GM19324 (cell line): ENCODE results near the gene CPNE2.

ENCODE experiments used
- ATAC-seq: cut with Tn5 transposase; IDR thresholded peaks from one replicate; pipeline ENCODE4 v1.9.1; 2021; ENCODE audit warnings: mild to moderate bottlenecking, moderate library complexity; ENCODE audit not compliant: unreplicated experiment, low FRiP score

CPNE2 gene

GRCh38 chr16:57159447-57159846 is 67.1 kb downstream of the CPNE2 start:
- no peak for ATAC-seq

GRCh38 chr16:57163842-57164241 is 71.5 kb downstream of the CPNE2 start:
- ATAC-seq, result no peak

DNA sequence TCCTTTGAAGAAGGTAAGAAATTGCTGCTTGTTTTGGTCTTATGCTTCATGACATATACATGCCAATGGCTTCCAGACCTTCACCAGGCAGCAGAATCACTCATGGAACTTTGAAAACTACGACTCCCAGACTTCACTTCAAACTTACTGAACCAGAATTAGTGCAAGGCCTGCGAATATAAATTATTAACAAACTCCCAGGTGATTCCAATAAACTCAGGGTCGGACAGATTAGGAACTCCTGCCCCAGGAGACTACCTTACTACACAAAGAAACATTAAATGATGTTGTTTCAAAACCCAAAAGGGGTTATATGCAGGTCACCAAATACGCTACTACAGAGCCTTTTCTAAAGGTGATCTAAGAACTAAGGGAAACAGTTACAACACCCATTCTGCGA is 73.1 kb downstream of the CPNE2 start:
- ATAC-seq, result no peak

- ATAC-seq, result no peak
Observed at GRCh38 chr16:57165938-57166337, 73.6 kb downstream of the CPNE2 start.

DNA sequence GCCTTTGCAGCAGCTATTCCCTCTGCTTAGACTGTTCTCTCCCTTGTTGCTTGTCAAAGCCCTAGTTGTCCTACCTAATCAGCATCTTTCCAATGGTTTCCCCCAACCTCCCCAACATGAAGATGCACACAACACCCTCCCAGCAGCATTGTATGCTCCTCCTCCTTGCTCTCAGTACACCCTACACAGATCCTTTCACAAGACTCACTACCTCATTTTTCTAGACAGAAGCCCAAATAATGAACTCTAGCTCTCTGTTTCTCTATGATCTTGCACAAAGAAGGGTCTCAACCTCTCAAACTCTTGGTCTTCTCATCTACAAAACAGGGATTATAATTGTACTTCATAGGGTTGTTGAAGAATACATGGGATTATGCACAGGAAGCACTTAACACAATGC is 74.1 kb downstream of the CPNE2 start:
- ATAC-seq, result no peak

GRCh38 chr16:57166951-57167350 is 74.6 kb downstream of the CPNE2 start:
- ATAC-seq, result no peak

DNA sequence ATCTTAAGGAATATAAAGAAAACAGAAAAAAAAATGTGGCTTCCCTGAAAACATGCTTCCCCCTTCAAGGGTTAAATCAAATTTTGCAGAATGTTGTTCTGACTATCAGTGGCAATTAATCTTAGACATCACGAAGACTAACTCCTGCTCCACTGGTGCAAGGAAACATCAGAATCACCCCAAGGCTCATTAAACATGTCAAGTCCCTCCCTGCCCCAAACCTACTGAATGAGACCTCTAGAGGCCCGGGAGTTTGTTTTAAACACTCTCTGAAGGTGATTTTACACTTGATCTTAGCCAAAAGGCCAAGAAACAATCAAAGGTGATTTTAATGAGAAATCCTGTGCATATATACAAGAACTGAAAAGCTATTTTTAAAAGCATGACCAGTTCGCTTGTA is 75.2 kb downstream of the CPNE2 start:
- no peak for ATAC-seq

DNA sequence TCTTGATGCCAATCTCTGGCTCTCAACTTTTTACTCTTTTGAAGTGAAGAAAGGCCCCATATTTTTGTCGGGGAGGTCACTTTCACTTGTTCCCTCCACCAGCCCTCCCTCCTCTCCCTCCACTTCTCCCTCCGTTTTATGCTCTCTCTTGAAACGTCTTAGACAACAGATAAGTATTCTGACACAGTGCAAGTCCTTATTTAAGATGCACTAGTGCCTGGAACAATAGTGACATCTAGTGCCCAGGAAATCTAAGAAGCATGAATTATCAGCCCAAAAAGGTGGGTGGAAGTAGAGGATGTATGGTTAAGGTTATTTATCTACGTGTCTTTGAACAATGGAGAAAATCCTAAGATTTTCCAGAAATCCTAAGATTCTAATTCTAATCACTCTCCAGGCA is 75.6 kb downstream of the CPNE2 start:
- no peak for ATAC-seq

GRCh38 chr16:57169327-57169726 is 76.9 kb downstream of the CPNE2 start:
- ATAC-seq, result no peak

- no peak for ATAC-seq
Observed at GRCh38 chr16:57172721-57173290, 80.4 kb downstream of the CPNE2 start.

DNA sequence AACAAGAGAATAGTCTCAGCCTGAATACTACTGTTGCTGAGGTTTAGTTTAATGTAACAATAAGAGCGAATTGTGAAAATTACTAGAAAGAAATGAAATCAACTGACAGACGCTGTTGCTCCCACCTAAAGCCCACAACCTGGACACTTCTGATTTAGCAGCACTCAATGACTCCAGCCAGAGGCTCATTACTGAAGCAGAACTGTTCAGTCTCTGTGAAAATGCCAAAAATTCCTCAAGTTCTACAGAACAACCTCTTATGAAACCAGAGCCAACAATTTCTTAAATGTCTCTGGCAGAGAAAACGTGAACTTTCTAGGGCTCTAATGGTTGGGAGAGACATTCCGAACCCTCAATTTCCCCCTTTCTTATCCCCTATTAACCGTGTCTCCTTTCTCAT is 83.5 kb downstream of the CPNE2 start:
- ATAC-seq, result no peak

DNA sequence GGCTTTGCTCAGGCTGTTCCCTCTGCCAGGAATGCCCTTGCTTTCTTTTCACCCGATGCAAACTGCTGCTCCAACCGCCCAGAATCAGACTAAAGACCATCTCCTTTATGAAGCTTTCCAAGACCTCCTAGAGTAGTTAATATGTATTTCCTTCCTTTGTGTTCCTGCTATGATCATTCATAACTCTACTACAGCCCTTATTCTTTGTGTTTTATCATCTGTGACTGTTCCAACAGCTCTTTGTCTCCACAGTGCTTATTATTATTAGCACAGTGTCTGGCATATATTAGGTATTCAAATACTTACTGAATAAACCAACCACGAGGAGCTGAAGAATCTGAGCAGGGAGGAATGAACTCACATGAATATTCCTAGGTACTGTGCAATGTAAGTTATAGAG is 85.8 kb downstream of the CPNE2 start:
- ATAC-seq, result no peak

DNA sequence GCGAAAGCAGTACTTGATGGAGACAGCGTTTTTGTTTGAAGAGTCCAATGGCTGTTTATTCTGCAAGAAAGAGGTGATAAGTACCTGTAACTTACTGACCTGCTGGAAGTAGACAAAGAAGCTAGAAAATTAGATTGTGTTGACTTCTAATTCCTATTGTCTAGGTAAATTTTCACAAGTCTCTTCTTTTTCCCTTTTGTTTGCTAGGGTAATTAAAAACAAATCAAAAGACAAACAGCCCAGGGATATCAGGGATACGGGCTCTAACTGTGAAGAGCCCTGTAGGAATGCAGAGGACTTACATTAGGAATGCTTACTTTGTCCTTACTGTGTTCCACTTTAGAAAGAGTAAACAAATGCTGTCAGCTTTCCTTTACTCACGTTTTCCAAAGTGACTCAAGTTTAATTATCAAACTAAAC is 86.4 kb downstream of the CPNE2 start:
- ATAC-seq, result no peak

DNA sequence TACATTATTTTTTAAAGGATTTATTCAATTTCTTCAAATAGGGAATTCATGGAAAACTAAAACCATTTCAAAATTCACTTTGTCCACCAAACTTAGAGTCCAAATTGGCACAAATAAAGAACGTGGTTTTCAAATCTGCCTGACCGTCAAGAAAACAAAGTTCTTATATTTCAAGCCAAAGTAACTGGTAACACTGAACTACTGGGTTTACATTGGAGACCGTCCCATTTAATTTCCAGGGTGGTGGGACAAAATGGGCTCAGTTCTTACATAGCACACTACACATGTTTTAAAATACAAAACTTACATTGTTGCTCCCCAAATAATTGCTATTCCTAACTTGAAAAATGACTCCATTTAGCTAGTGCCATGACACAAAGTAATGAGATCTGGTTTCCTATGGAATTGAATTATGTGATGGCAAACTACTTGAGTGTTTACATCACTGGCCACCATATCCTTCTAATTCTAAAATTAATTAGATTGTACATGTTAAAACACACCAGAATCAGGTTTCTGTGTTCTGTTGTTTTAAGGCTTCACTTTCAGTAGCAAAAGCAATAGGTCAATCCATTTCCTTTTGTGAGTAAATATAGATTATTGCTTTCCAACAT is 86.9 kb downstream of the CPNE2 start:
- no peak for ATAC-seq

DNA sequence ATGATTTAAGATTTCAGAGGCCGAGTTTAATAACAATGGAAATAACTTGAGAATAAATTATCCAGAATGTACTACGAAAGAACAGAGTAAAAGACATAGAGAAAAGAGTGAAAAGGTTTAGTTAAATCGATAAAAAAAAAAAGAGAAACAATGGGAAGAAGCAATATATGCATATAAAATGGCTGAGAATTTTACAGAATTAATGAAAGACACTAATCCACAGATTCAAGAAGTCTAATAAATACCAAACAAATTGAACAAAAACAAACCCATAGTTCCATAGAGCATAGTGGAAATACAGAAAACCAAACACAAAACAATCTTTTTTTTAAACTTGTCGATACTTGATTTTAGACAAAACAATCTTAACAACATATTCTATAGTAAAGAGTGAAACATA is 91.7 kb downstream of the CPNE2 start:
- no peak for ATAC-seq

DNA sequence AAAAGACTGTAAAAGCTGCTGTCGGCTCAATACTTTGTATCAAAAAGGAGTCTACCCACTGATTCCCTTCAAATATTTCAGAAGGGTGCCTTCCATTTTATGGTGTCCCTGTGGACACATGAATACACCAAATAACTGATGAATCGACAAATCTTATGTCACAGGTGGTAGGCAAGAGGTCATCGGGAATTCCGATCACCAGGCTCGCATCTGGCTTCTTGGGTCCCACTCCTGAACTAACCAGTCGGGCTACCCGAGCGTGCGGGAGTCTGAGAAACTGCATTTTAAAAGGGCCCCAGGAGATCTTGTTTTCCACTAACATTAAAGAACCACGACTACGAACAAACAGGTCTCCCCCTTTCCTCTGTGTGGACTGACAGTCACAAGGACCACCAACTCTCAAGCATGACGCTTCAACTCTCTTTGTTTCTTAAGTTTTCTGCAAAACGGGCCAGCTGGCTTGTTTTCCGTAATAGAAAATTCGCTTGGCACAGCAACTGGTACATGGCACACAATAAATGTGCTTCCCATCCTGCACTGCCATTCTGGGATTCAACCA is 92.6 kb downstream of the CPNE2 start:
- no peak for ATAC-seq

DNA sequence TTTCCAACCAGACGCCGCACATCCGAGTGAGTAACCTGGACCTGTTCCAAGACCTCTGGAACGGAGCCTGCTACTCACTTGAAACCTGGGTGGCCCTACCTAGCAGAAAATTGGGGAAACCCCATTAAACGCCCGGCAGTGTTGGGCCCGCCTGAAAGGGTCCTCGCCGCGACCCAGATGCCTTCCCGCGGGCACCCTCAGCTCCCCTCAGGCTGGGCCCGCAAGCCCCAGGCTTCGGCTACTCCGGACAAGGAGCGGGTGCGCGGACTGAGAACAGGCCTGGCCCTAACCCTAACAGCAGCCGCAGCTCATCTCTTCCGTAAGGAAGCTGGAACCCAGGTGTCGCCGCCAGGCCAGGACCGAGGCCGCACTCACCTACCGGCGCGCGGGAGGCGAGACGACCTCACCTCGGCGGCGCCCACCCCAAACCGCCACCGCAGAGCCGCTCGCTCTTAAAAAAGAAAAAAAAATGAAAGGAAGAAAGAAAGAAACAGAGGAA is 93.1 kb downstream of the CPNE2 start:
- peak; percentile 35 for ATAC-seq

GRCh38 chr16:57185945-57186871 is 93.8 kb downstream of the CPNE2 start, which contains the start of the genes PSME3IP1 and RSPRY1:
Gene PSME3IP1, minus strand, starts transcription at chr16:57186039. Its CDS starts 12,185 bp downstream, at chr16:57173854.
Gene RSPRY1, plus strand, starts transcription at chr16:57186329. Its CDS starts 18,330 bp downstream, at chr16:57204659.
- peak; percentile 93 for ATAC-seq

- no peak for ATAC-seq
Observed at GRCh38 chr16:57186872-57187854, 94.8 kb downstream of the CPNE2 start.
